ENCODE data around the gene CYB5A. TPM values are rescaled to one million over a fixed set of nuclear protein-coding genes. Genes with fewer than 3 reads are reported as not detected.

CYB5A gene
- total RNA-seq, 1 donor from 2014 or later, result 30.1 TPM

GRCh38 chr18:74242438-74243096, 49.2 kb downstream of the CYB5A start:
- Mint-ChIP-seq H3K27ac (ENCODE audit: unreplicated experiment) (no peak overlapping the region), H3K27me3 (ENCODE audit: low read depth) (peaks cover 28% of the 10 kb centered on the region), H3K9me3 (ENCODE audit: low read depth) (no peaks in the 10 kb centered on the region), H3K4me1 (ENCODE audit: low read depth) (no peaks in the 10 kb centered on the region), H3K36me3 (ENCODE audit: low read depth) (no peaks in the 10 kb centered on the region), H3K4me3 (ENCODE audit: unreplicated experiment) (no peak overlapping the region)
- no peak for TF ChIP-seq CTCF (IDR thresholded peaks at IDR 0.05)
- DNase-seq (ENCODE audit: low spot score), result no peak

DNA sequence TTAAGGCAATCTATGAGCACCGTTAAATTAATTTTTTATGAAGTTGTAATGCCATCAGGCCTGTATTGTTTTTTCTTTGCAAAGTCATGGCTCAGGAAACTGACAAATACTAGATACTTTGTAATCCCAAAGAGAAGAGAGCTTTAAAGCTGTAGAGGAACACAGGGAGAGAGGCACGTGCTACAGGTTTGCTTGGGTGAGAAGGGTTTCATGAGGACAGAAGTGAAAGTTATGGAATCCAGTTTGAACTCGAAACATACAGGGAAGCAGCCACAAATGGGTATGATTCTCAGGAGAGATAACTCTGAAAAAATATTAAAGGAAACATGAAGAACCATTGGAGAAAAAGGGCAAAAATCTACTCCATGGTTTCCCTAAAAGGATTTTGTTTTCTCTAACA, 49.8 kb downstream of the CYB5A start:
- Mint-ChIP-seq H3K36me3 (ENCODE audit: low read depth) (no peaks in the 10 kb centered on the region), H3K4me1 (ENCODE audit: low read depth) (no peaks in the 10 kb centered on the region), H3K4me3 (ENCODE audit: unreplicated experiment) (no peak overlapping the region), H3K27me3 (ENCODE audit: low read depth) (peaks cover 28% of the 10 kb centered on the region), H3K27ac (ENCODE audit: unreplicated experiment) (no peak overlapping the region), H3K9me3 (ENCODE audit: low read depth) (no peaks in the 10 kb centered on the region)
- no peak for TF ChIP-seq CTCF (IDR thresholded peaks at IDR 0.05)
- no peak for DNase-seq (ENCODE audit: low spot score)

- TF ChIP-seq CTCF (IDR thresholded peaks at IDR 0.05), result no peak
- H3K36me3 Mint-ChIP-seq (ENCODE audit: low read depth), result no peaks in the 10 kb centered on the region
- peaks cover 28% of the 10 kb centered on the region for H3K27me3 Mint-ChIP-seq (ENCODE audit: low read depth)
- no peak for DNase-seq (ENCODE audit: low spot score)
- no peaks in the 10 kb centered on the region for H3K4me1 Mint-ChIP-seq (ENCODE audit: low read depth)
- H3K27ac Mint-ChIP-seq (ENCODE audit: unreplicated experiment), result no peak overlapping the region
- H3K9me3 Mint-ChIP-seq (ENCODE audit: low read depth), result no peaks in the 10 kb centered on the region
- H3K4me3 Mint-ChIP-seq (ENCODE audit: unreplicated experiment), result no peak overlapping the region
Observed at GRCh38 chr18:74241426-74241825, 50.3 kb downstream of the CYB5A start.

- Mint-ChIP-seq H3K36me3 (ENCODE audit: low read depth) (no peaks in the 10 kb centered on the region), H3K27ac (ENCODE audit: unreplicated experiment) (no peak overlapping the region), H3K9me3 (ENCODE audit: low read depth) (no peaks in the 10 kb centered on the region), H3K4me1 (ENCODE audit: low read depth) (no peaks in the 10 kb centered on the region), H3K27me3 (ENCODE audit: low read depth) (peaks cover 28% of the 10 kb centered on the region), H3K4me3 (ENCODE audit: unreplicated experiment) (no peak overlapping the region)
- no peak for TF ChIP-seq CTCF (IDR thresholded peaks at IDR 0.05)
- DNase-seq (ENCODE audit: low spot score), result no peak
Observed at GRCh38 chr18:74239567-74239966, 52.2 kb downstream of the CYB5A start.

- Mint-ChIP-seq H3K27me3 (ENCODE audit: low read depth) (peaks cover 10% of the 10 kb centered on the region), H3K36me3 (ENCODE audit: low read depth) (no peaks in the 10 kb centered on the region), H3K4me3 (ENCODE audit: unreplicated experiment) (no peak overlapping the region), H3K9me3 (ENCODE audit: low read depth) (no peaks in the 10 kb centered on the region), H3K4me1 (ENCODE audit: low read depth) (no peaks in the 10 kb centered on the region), H3K27ac (ENCODE audit: unreplicated experiment) (no peak overlapping the region)
- no peak for DNase-seq (ENCODE audit: low spot score)
- TF ChIP-seq CTCF (IDR thresholded peaks at IDR 0.05), result no peak
Observed at GRCh38 chr18:74234326-74235171, 57.2 kb downstream of the CYB5A start.

Measured in chondrocyte (in vitro differentiated cells).